HL-60/S4 treated with retinoic acid at 250 ng/mL for 4 days and 3 days (cell line): Measurements from ENCODE around the gene CPAMD8.

Experiments used
- in situ Hi-C: fragments of 300-500 bp; cut with MboI; formaldehyde crosslinking; loops from 2 replicates; pipeline ENCODE4 v1.7.0; 2022; ENCODE audit warnings: low sequenced_read_pairs

Gene CPAMD8

GRCh38 chr19:17026706-17027534 lies at the start of gene CPAMD8:
CPAMD8 (minus strand) TSS chr19:17026810; CDS start chr19:17026642, 168 bp downstream.
- in situ Hi-C loops = no loop called here

DNA sequence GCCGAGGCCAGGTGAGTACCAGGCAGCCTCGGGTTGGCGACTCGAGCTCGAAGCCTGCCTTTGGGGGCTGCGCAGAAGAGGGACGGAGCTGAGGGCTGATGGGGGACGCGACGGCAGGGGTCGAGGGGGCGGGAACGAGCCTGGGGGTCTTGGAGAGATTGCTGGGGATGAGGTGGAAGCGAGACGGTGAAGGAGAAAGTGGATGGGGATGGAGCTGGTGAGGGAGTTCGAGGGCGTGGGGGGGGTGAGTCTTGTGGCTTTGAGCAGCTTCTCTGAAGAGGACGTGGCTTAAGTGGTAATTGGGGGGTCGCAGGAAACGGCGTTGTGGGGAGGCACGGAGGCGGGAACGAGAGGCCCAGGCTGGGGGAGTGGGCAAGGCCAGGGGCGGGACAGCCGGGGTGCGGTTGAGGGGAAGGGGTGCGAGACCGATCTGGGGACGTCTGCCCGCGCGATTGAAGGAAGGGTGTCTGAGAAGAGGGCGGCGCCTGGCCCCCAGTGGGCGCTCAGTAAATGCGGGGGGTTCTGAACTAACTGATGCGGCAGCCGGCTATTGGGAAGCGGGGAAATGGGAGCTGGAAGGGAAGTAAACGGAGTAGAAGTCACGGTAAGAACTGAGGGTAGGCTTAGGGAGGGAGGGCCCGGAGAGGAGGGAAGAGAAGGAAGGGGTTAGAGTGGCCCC lies 49.4 kb upstream of the CPAMD8 start:
- in situ Hi-C loops = loop anchor here (10.0 kb wide), 1 partner anchor 209 kb away; the partner anchor contains the start of gene ANKLE1

- in situ Hi-C loops = loop anchor here (10.0 kb wide), 1 partner anchor 210 kb away; the partner anchor contains the start of gene ANKLE1
Measured at GRCh38 chr19:17075035-17075863, 48.6 kb upstream of the CPAMD8 start, which contains the start of the genes HAUS8 and MYO9B. HAUS8 (minus strand) TSS chr19:17075452; CDS start chr19:17075422, 30 bp downstream. MYO9B (plus strand) TSS chr19:17075777; CDS start chr19:17101718, 25,941 bp downstream.

GRCh38 chr19:17074634-17075034 lies 48.0 kb upstream of the CPAMD8 start:
- in situ Hi-C loops = loop anchor here (10.0 kb wide), 1 partner anchor 210 kb away; the partner anchor contains the start of gene ANKLE1

GRCh38 chr19:17073869-17074633 lies 47.4 kb upstream of the CPAMD8 start:
- in situ Hi-C loops = loop anchor here (10.0 kb wide), 1 partner anchor 211 kb away; the partner anchor contains the start of gene ANKLE1

GRCh38 chr19:17070912-17071311 lies 44.3 kb upstream of the CPAMD8 start:
- in situ Hi-C loops = loop anchor here (10.0 kb wide), 1 partner anchor 214 kb away; the partner anchor contains the start of gene ANKLE1

DNA sequence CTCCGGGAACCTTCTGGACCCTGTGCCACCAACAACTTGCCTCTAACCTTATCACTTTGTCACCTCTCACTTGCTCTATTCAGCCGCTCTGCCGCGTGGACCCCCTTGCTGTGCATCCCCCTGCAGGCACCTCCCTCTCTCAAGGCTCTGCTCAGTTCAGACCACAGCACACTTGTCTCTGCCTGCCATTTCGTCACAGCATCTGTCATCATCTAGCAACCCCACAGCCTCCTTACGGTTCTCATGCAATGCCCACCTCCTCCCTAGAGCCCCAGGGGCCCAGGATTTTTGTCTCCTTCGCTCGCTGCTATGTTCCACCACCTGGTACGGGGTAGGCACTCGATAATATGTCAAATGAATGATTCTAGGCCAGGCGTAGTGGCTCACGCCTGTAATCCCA lies 43.8 kb upstream of the CPAMD8 start:
- in situ Hi-C loops = loop anchor here (10.0 kb wide), 1 partner anchor 214 kb away; the partner anchor contains the start of gene ANKLE1

DNA sequence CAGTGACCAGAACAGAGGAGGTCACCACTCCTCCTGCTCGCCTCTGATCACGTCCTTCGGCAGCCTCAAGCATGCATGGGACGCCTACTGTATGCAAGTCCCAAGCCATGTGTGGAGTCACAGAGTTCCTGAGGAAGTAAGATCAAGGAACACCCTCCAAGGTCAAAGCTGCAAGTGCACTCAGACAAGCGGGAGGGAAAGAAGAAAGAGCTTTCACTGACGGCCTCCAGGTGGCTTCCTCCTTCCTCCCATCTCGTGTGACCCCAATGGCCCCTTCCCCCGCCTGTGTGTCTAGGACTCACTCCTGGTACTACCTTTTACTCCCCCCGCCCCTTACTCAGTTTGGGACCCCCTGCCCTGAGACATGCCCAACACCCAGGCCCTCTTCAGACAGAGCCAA lies 42.6 kb upstream of the CPAMD8 start:
- in situ Hi-C loops = no loop called here

DNA sequence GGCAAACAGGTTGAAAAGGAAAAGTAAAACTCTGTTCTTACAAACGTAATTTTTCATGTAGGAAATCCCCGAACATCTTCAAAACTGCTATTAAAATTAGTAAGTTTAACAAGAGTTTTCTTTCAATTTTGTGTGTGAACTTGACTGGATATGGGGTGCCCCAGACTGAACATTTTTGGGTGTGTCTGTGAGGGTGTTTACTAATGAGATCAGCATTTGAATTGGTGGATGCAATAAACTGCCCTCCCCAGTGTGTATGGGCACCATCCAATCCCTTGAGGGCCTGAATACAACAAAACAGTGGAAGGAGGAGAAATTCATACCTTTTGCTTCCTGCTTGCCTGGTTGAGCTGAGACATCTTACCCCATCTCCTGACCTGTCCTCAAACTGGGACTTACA lies 36.8 kb upstream of the CPAMD8 start:
- in situ Hi-C loops = no loop called here

DNA sequence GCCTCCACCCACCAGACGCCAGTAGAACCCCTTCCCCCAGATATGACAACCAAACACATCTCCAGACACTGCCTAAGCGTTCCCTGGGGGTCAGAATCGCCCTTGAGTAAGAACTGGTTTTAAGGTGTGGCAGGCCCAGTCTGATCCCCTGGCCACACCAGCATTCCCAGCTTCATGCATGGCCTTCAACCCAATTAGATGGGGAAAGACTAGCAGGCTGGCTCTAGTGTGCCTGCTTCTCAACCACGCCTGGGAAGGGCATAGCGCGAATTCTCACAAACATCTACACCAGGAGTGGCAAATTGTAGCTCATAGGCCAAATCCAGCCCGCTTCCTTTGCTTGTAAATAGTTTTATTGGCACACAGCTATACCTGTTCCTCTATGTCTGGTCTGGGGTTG lies 35.1 kb upstream of the CPAMD8 start:
- in situ Hi-C loops = no loop called here

DNA sequence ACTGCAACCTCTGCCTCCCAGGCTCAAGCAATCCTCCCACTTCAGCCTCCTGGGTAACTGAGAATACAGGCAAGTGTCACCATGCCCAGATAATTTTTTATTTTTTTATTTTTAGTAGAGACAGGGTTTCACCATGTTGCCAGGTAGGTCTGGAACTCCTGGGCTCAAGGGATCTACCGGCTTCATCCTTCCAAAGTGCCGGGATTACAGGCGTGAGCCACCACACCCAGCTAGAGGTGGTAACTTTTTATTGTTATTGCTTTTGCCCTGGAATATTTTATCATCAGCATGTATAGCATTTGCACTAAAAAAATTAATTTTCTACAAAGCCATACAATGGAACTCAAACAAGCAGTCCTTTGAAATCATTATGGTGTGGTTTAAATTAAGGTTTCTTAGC lies 34.6 kb upstream of the CPAMD8 start:
- in situ Hi-C loops = no loop called here

GRCh38 chr19:17060802-17061201 lies 34.2 kb upstream of the CPAMD8 start:
- in situ Hi-C loops = no loop called here

- in situ Hi-C loops = no loop called here
Measured at GRCh38 chr19:17058236-17058635, 31.6 kb upstream of the CPAMD8 start.

DNA sequence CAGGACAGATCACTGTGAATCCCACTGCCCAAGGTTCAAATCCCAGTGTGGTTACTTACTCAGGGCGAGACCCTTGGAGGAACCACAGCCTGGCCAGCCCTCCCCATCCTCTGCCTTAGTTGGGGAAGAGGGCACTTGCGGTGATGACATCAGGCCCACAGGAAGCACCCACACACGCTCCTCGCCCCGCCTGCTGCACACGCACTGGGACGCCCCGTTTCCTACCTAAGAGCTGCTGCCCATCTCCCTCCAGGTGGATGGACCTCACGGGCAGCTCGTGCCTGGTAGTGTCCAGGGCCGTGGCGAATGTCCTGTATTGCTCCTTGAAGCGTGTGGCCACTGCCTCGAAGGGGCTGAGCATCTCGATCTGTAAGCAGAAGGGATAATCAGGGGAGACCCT lies 29.0 kb upstream of the CPAMD8 start:
- in situ Hi-C loops = no loop called here

- in situ Hi-C loops = no loop called here
Measured at GRCh38 chr19:17054746-17055145, 28.1 kb upstream of the CPAMD8 start.

GRCh38 chr19:17052439-17052838 lies 25.8 kb upstream of the CPAMD8 start:
- in situ Hi-C loops = no loop called here

DNA sequence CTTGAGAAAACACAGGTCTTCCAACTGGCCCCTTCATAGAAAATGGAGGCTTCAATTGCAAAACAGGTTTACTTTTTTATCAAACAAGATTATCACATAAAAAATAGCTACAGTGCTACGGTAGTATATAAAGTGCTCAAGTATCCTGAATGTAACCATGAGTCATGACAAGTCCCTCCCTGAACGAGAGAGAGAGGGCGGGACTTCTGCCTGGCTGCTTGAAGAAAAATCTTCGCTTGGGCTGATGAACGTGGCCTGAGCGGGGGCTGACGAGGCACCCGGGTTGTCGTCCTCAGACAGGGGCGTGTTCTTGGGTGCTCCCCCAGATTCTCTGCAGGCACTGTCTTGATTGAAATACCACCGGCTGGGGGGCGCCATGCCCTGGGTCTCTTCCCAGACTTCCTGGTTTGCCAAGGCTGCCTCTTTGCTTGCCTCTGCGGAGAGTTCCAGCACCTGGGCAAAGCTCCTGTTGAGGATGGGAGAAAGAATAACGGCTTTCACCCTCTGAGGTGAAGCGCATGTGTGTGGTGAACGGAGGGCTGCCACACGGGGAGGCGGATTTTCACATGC lies 23.2 kb upstream of the CPAMD8 start:
- in situ Hi-C loops = no loop called here

DNA sequence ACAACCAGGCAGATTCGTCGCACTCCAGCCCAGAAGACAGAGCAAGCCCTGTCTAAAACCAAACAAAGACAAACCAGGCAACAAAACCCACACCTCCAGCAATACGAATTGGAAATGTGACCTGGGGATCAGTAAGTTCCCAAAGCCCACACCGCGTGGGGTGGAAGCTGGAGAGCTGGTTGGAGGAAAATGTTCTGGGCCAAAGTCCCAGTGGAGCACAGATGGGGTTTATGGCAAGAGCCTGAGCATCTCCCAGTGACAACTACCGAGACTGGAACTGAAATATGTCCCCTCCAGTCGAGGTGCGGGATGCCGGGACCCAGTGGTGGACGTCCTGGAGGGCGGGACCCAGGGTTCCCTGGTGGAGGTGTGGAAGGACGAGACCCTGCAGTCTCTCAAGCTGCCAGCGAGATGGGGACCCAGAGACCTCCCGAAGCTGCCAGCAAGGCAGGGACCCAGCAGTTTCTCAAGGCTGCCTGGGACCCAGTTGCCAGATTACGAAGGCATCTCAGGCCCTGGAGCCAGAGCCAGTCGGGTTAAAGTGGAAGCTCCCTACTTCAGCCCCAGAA lies 22.4 kb upstream of the CPAMD8 start:
- in situ Hi-C loops = no loop called here

GRCh38 chr19:17045907-17046502 lies 19.4 kb upstream of the CPAMD8 start:
- in situ Hi-C loops = no loop called here
